Left lobe of liver (tissue), 2 donors: Measurements from ENCODE around the gene ALPK3. TPM values are rescaled to one million over a fixed set of nuclear protein-coding genes. Genes with fewer than 3 reads are reported as not detected.

Experiments used
- ATAC-seq: fragments of 200-7000 bp; cut with Tn5 transposase; one replicate; pipeline ENCODE4 v1.9.1; 2020; ENCODE audit warnings: mild to moderate bottlenecking, moderate library complexity
- DNase-seq: peaks from one replicate; pipeline ENCODE4 v3.0.0-alpha.2; 2020; ENCODE audit warnings: low spot score
- total RNA-seq: library from RNA; stranded (reverse); gene quantifications from one replicate; pipeline ENCODE4 v1.2.1, GENCODE V29; 2021
- donor health status: DM: no; HTN: no; CAD: no; lungs with moderate emphysema.
- donor health status: DM: no; HTN: yes; CAD: no.

ALPK3 gene
- total RNA-seq, 1 donor from 2014 or later = 2.7 TPM

- DNase-seq (no peak), ATAC-seq (no peak)
Measured at GRCh38 chr15:84914909-84915605, 97.9 kb downstream of the ALPK3 start.

DNA sequence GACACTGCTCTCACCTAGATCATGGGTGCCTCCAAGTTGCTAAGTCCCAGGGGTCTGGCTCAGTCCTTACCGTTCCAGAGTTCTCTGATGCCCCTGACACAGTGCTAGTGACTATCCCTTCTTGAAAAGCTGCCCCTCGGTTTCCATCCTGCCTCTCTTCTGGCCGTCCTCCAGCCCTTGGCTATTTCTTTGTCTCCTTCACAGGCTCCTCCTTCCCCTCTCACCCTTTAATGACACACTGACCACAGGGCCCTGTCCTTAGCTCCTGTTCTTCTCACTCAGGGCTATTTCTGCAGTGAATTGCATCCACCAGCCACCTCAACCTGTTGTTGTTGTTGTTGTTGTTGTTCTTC lies 98.4 kb downstream of the ALPK3 start:
- ATAC-seq = no peak
- no peak for DNase-seq

DNA sequence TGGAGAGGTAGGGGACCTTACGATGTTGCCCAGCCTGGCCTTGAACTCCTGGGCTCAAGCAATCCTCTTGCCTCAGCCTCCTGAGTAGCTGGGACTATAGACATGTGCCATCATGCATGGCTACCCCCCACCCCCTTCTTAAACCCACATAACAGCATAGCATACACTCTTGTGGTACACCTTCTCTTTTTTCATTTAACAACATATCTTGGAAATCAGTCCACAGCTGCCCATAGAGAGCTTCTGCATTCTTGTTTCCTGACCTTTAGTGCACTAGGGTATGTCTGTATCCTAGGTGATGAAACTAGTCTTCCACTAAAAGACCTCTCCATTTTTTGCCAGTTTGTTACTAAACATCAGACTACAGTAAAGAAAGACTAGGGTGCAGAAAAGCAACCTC lies 100.3 kb downstream of the ALPK3 start:
- no peak for DNase-seq
- no peak for ATAC-seq

- no peak for ATAC-seq
- no peak for DNase-seq
Measured at GRCh38 chr15:84919106-84919667, 102.0 kb downstream of the ALPK3 start.

- ATAC-seq (no peak), DNase-seq (no peak)
Measured at GRCh38 chr15:84921121-84921520, 104.0 kb downstream of the ALPK3 start.

DNA sequence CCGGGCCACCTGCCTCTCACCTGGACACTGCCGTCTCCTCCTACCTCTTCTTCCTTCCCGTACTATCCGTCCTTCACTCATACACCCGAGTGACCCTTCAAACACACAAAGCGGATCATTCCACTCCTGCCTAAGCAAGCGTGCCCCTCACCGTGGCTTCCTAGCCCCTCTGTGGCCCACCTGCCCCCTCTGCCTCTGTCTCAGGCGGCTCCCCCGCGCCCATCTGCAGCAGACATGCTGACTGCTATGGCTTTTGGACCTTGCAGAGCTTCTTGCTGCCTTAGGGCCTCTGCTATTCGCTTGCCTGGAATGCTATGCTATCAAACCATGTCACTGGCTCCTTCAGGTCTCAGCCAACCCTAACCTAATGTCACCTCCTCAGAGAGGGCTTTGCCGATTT lies 105.4 kb downstream of the ALPK3 start:
- DNase-seq = no peak

More for the DNA sequence above, 105.4 kb downstream of the ALPK3 start:
- no peak for ATAC-seq

Other genes with a start within 250 kb of the ALPK3 start
- 8.9 TPM for gene ZSCAN2, start 216.3 kb upstream of the ALPK3 start, total RNA-seq
- 9.5 TPM for gene WDR73, start 163.1 kb upstream of the ALPK3 start, total RNA-seq
- 0.58 TPM for gene NMB, start 159.2 kb upstream of the ALPK3 start, total RNA-seq
- 59.0 TPM for gene SEC11A, start 101.2 kb upstream of the ALPK3 start, total RNA-seq
- 14.5 TPM for gene ZNF592, start 68.8 kb upstream of the ALPK3 start, total RNA-seq
- gene SLC28A1, start 67.3 kb downstream of the ALPK3 start, total RNA-seq = 64.6 TPM
- gene PDE8A, start 164.5 kb downstream of the ALPK3 start, total RNA-seq = 33.1 TPM